Right renal pelvis (tissue), 4 donors: ENCODE data around the gene EVC. TPM values are rescaled to one million over a fixed set of nuclear protein-coding genes. Genes with fewer than 3 reads are reported as not detected.

Source experiments
- DNase-seq, 4 donors: peaks; one replicate each; pipeline ENCODE4 v3.0.0-alpha.2; 2013; ENCODE audit warnings: low read depth in 4 of 4, low spot score in 3 of 4, missing footprints in 1 of 4
- polyA plus RNA-seq, 4 donors: library from polyadenylated mRNA; unstranded; fragments of 120-200 nt; gene quantifications; one replicate each; pipeline ENCODE4 v1.2.1, GENCODE V29; 2013; ENCODE audit not compliant: insufficient read length in 4 of 4

The EVC gene
- polyA plus RNA-seq, 4 donors = 38.3 to 49.2 (median 41.4) TPM

- no peak for DNase-seq
Observed at GRCh38 chr4:5783486-5783885, 72.5 kb downstream of the EVC start.

GRCh38 chr4:5784021-5784420 lies 73.0 kb downstream of the EVC start:
- DNase-seq = no peak

GRCh38 chr4:5784960-5785611 lies 74.1 kb downstream of the EVC start:
- no peak for DNase-seq

- DNase-seq = no peak
Observed at GRCh38 chr4:5785806-5786680, 75.0 kb downstream of the EVC start.

GRCh38 chr4:5787311-5787710 lies 76.3 kb downstream of the EVC start:
- DNase-seq = no peak

- no peak for DNase-seq
Observed at GRCh38 chr4:5788144-5788543, 77.1 kb downstream of the EVC start.

- DNase-seq = no peak
Observed at GRCh38 chr4:5789141-5789540, 78.1 kb downstream of the EVC start.

- no peak for DNase-seq
Observed at GRCh38 chr4:5790546-5790857, 79.5 kb downstream of the EVC start.

GRCh38 chr4:5791654-5792053 lies 80.7 kb downstream of the EVC start:
- no peak for DNase-seq

GRCh38 chr4:5793514-5793913 lies 82.5 kb downstream of the EVC start:
- DNase-seq = no peak

GRCh38 chr4:5795580-5795979 lies 84.6 kb downstream of the EVC start:
- no peak for DNase-seq

GRCh38 chr4:5796976-5797375 lies 86.0 kb downstream of the EVC start:
- no peak for DNase-seq

- no peak for DNase-seq
Observed at GRCh38 chr4:5797866-5798265, 86.9 kb downstream of the EVC start.

- no peak for DNase-seq
Observed at GRCh38 chr4:5798462-5798861, 87.5 kb downstream of the EVC start.

- DNase-seq = no peak
Observed at GRCh38 chr4:5798946-5799345, 87.9 kb downstream of the EVC start.

- DNase-seq = no peak
Observed at GRCh38 chr4:5799406-5799805, 88.4 kb downstream of the EVC start.

- no peak for DNase-seq
Observed at GRCh38 chr4:5800496-5800895, 89.5 kb downstream of the EVC start.

GRCh38 chr4:5801696-5802095 lies 90.7 kb downstream of the EVC start:
- DNase-seq = no peak

GRCh38 chr4:5802565-5802964 lies 91.6 kb downstream of the EVC start:
- no peak for DNase-seq

- DNase-seq = no peak
Observed at GRCh38 chr4:5804656-5805055, 93.7 kb downstream of the EVC start.

- no peak for DNase-seq
Observed at GRCh38 chr4:5805270-5805669, 94.3 kb downstream of the EVC start.

- DNase-seq = no peak
Observed at GRCh38 chr4:5808081-5808741, 97.2 kb downstream of the EVC start.
